SW480 (cell line): ENCODE data around the gene MSRB3.
"Not testable (repeated sequence)": the region's sequence is repeated elsewhere in the genome, so short reads cannot be mapped to it uniquely, and the experiment has no call there.

Experiments
- DNase-seq: peaks from one replicate; pipeline ENCODE4 v3.0.0-alpha.2; 2016; ENCODE audit warnings: low spot score

MSRB3 gene

GRCh38 chr12:65278576-65279368 is at the start of gene MSRB3:
Gene MSRB3, plus strand, starts transcription at chr12:65278683. Its CDS starts 29,897 bp downstream, at chr12:65308580.
- DNase-seq: peak; percentile 51

- DNase-seq: peak; percentile 16
Observed at GRCh38 chr12:65229441-65229840, 49.0 kb upstream of the MSRB3 start.

GRCh38 chr12:65232476-65233077 is 45.9 kb upstream of the MSRB3 start:
- peak; percentile 11 for DNase-seq

GRCh38 chr12:65237153-65237552 is 41.3 kb upstream of the MSRB3 start:
- no peak for DNase-seq

GRCh38 chr12:65238609-65239008 is 39.9 kb upstream of the MSRB3 start:
- DNase-seq: no peak

- DNase-seq: no peak
Observed at GRCh38 chr12:65248656-65249633, 29.5 kb upstream of the MSRB3 start.

GRCh38 chr12:65252515-65252914 is 26.0 kb upstream of the MSRB3 start:
- DNase-seq: no peak

- no peak for DNase-seq
Observed at GRCh38 chr12:65257986-65258385, 20.5 kb upstream of the MSRB3 start.

GRCh38 chr12:65259501-65259900 is 19.0 kb upstream of the MSRB3 start:
- no peak for DNase-seq

- DNase-seq: no peak
Observed at GRCh38 chr12:65263777-65264176, 14.7 kb upstream of the MSRB3 start.

GRCh38 chr12:65266408-65266807 is 12.1 kb upstream of the MSRB3 start:
- DNase-seq: no peak

GRCh38 chr12:65269603-65270002 is 8.9 kb upstream of the MSRB3 start:
- no peak for DNase-seq

GRCh38 chr12:65274602-65275272 is 3.7 kb upstream of the MSRB3 start:
- DNase-seq: no peak

GRCh38 chr12:65275627-65276026 is 2.9 kb upstream of the MSRB3 start:
- peak; percentile 8 for DNase-seq

GRCh38 chr12:65276916-65277530 is 1.5 kb upstream of the MSRB3 start:
- DNase-seq: no peak

- no peak for DNase-seq
Observed at GRCh38 chr12:65277994-65278575, 398 bp upstream of the MSRB3 start.

- DNase-seq: peak; percentile 7
Observed at GRCh38 chr12:65279369-65280112, 1.1 kb downstream of the MSRB3 start.

- DNase-seq: no peak
Observed at GRCh38 chr12:65280306-65280705, 1.8 kb downstream of the MSRB3 start.

- peak; percentile 6 for DNase-seq
Observed at GRCh38 chr12:65282840-65283239, 4.4 kb downstream of the MSRB3 start.

GRCh38 chr12:65285532-65285931 is 7.0 kb downstream of the MSRB3 start:
- DNase-seq: not testable (repeated sequence)
